OCI-LY3 (cell line): ENCODE measurements around the gene CCDC90B.
A peak's percentile ranks its signal among the peaks of the same experiment; 100 is the strongest.

ENCODE experiments used
- H2AFZ ChIP-seq: fragments of 200-600, 300-600 bp; shearing (Covaris generic); 2 replicates; pipeline ENCODE4 v1.6.0; 2014; ENCODE audit warnings: antibody characterized with exemption, low read depth, low read length
- H3K27ac ChIP-seq: fragments of 200-600, 300-600 bp; sonication (generic); 2 replicates; pipeline ENCODE4 v1.5.1; 2014; ENCODE audit warnings: mild to moderate bottlenecking, low read length, moderate library complexity, mixed read lengths
- H3K27me3 ChIP-seq: fragments of 200-600, 300-600 bp; sonication (generic); 2 replicates; pipeline ENCODE4 v1.6.1; 2014; ENCODE audit warnings: low read depth, low read length, mixed read lengths
- H3K36me3 ChIP-seq: fragments of 200-600, 300-600 bp; sonication (generic); replicated peaks from 2 replicates; pipeline ENCODE3; 2014; ENCODE audit warnings: low read depth, low read length, mixed read lengths
- H3K4me1 ChIP-seq: fragments of 300-600, 200-600 bp; sonication (generic); 2 replicates; pipeline ENCODE4 v1.6.1; 2014; ENCODE audit warnings: low read length, mixed read lengths
- H3K4me2 ChIP-seq: fragments of 200-600, 300-600 bp; sonication (generic); 2 replicates; pipeline ENCODE4 v1.6.1; 2014; ENCODE audit warnings: low read length, mixed read lengths
- H3K4me3 ChIP-seq: fragments of 300-600, 200-600 bp; sonication (generic); 2 replicates; pipeline ENCODE4 v1.5.1; 2014; ENCODE audit warnings: antibody characterized with exemption, mild to moderate bottlenecking, low read length, moderate library complexity
- H3K79me2 ChIP-seq: fragments of 300-600, 200-600 bp; shearing (Covaris generic); 2 replicates; pipeline ENCODE4 v1.6.1; 2014; ENCODE audit warnings: mild to moderate bottlenecking, low read length, mixed read lengths
- H3K9ac ChIP-seq: fragments of 300-600, 200-600 bp; shearing (Covaris generic); 2 replicates; pipeline ENCODE4 v1.6.0; 2014; ENCODE audit warnings: mild to moderate bottlenecking, low read length, moderate library complexity
- H3K9me3 ChIP-seq: fragments of 200-600, 300-600 bp; shearing (Covaris generic); 2 replicates; pipeline ENCODE4 v1.6.1; 2014; ENCODE audit warnings: low read length, mixed read lengths; ENCODE audit not compliant: insufficient read depth
- H4K20me1 ChIP-seq: fragments of 200-600, 300-600 bp; sonication (generic); 2 replicates; pipeline ENCODE4 v1.6.1; 2016; ENCODE audit warnings: low read length, mixed read lengths; ENCODE audit not compliant: insufficient read depth
- EZH2phosphoT487 ChIP-seq: fragments of 200-600 bp; shearing (Covaris generic); IDR thresholded peaks from 2 replicates; pipeline ENCODE4 v1.6.1; 2018; ENCODE audit warnings: antibody characterized with exemption, mixed run types, low read depth
- TF ChIP-seq, protein P1 (sequence below): fragments of 200-600, 300-600 bp; sonication (generic); IDR thresholded peaks from 2 replicates; pipeline ENCODE4 v1.5.1; 2014; ENCODE audit warnings: antibody characterized with exemption, low read length, low read depth

The CCDC90B gene, protein sequence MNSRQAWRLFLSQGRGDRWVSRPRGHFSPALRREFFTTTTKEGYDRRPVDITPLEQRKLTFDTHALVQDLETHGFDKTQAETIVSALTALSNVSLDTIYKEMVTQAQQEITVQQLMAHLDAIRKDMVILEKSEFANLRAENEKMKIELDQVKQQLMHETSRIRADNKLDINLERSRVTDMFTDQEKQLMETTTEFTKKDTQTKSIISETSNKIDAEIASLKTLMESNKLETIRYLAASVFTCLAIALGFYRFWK

DNA sequence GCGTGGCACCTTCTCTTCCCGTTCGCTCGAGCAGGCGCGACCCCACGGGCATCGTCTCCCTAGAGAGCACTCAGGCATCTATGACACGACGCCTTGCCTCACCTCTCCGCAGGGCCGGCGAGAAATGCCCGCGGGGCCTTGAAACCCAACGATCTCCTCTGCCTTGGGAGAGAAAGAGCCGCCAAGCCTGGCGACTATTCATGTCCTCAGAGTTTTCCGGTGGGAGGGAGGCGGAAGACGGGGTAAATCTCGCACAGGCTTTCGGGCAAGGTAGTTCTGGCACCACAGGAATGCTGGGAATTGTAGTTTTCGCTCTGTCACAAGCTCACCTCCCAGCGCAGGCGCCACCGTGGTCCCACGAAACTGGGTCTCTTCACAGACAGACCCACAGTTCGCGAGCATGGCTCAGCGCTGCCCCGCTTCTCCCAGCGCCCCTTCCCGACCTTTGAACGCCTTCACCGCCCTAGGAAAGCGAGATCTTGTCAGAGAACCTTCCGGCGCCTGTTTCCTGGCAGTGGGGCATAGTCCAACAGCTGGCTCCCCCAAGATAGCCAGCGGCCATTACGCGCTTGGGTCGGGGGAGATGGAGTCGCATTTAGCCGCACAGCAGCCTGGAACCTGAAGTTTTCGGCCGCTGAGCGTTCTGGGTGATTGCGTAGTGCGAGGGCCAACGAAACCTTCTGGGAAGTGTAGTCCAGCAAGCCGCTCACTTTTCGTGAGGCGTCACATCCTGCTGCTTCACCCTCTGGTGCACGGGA is at the start of gene CCDC90B:
Gene CCDC90B, minus strand, starts transcription at position 597 of the 758 bp plus-strand sequence. Its CDS starts 395 bp downstream, at position 202.
- peak within 1 kb of the TSS; percentile 96 for H3K9ac ChIP-seq
- no peaks in the 10 kb centered on the region for H3K27me3 ChIP-seq
- H3K9me3 ChIP-seq: no peaks in the 10 kb centered on the region
- H3K4me1 ChIP-seq: peaks cover 13% of the 10 kb centered on the region
- no peaks in the 10 kb centered on the region for H3K36me3 ChIP-seq
- no peaks in the 10 kb centered on the region for H4K20me1 ChIP-seq
- peak within 1 kb of the TSS; percentile 99 for H2AFZ ChIP-seq
- peaks cover 17% of the 10 kb centered on the region for H3K79me2 ChIP-seq
- peak within 1 kb of the TSS; percentile 81 for H3K4me2 ChIP-seq
- peak within 1 kb of the TSS; percentile 89 for H3K4me3 ChIP-seq
- no peak for TF ChIP-seq EZH2phosphoT487
- TF ChIP-seq, protein P1, sequence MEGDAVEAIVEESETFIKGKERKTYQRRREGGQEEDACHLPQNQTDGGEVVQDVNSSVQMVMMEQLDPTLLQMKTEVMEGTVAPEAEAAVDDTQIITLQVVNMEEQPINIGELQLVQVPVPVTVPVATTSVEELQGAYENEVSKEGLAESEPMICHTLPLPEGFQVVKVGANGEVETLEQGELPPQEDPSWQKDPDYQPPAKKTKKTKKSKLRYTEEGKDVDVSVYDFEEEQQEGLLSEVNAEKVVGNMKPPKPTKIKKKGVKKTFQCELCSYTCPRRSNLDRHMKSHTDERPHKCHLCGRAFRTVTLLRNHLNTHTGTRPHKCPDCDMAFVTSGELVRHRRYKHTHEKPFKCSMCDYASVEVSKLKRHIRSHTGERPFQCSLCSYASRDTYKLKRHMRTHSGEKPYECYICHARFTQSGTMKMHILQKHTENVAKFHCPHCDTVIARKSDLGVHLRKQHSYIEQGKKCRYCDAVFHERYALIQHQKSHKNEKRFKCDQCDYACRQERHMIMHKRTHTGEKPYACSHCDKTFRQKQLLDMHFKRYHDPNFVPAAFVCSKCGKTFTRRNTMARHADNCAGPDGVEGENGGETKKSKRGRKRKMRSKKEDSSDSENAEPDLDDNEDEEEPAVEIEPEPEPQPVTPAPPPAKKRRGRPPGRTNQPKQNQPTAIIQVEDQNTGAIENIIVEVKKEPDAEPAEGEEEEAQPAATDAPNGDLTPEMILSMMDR: no peak
- peak within 1 kb of the TSS; percentile 86 for H3K27ac ChIP-seq

DNA sequence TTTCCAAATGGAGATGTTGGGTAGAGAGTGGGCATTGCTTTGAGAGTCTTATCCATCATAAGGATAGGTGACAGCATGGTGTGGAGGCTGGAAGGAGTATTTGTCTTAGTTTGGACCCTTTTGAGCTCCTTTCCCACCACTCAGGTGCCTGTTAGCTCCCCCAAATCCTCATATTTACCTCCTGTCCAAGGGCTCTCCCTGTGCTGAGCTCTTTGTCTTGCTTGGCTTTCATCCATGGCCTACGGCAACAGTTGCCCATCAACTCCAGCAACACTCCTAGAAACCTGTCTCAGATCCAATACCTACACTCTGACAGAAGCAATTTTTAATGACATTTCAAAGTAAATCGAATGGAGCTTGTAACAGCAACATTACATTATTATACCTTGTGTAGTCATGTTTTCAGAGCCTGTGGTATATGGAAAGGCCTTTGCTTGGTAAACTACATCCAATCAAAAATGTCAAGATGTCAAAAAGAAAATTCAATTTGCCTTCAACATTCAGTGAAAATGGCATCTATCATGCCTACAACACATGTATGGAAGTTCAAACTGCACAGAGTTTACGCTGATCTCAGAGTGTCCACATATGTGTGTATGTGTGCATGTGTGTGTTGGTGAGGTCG is 49.4 kb upstream of the CCDC90B start:
- no peaks in the 10 kb centered on the region for H4K20me1 ChIP-seq
- H3K4me3 ChIP-seq: no peak overlapping the region
- no peak overlapping the region for H3K27ac ChIP-seq
- H3K9me3 ChIP-seq: no peaks in the 10 kb centered on the region
- no peaks in the 10 kb centered on the region for H3K27me3 ChIP-seq
- no peaks in the 10 kb centered on the region for H3K79me2 ChIP-seq
- H3K9ac ChIP-seq: no peak overlapping the region
- H3K4me2 ChIP-seq: no peak overlapping the region
- no peak for TF ChIP-seq EZH2phosphoT487
- TF ChIP-seq, protein P1: no peak
- H3K36me3 ChIP-seq: no peaks in the 10 kb centered on the region
- H2AFZ ChIP-seq: no peak overlapping the region
- peaks cover 6% of the 10 kb centered on the region; the same call in 1 of the 2 replicates for H3K4me1 ChIP-seq

DNA sequence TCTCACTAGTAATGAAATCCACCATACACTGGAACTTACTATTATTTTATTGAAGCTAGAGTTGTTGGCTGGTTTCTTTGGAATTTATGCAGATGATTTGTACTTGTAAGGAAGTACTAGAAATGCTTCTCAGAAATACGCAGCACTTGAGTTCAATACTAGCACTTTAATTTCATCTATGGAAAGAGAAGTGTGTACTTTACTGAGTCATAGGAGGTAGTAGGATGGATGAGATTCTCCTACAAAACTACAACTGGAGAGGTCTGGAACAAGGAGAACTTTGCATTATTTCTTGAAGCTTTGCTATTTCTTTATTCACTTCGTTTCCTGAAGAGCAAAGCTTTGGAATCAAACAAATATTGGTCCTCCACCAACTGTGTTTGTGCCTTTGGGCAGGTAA is 44.1 kb upstream of the CCDC90B start:
- Histone ChIP-seq H3K79me2 (no peaks in the 10 kb centered on the region), H3K27ac (no peak overlapping the region), H3K9me3 (no peaks in the 10 kb centered on the region), H3K4me3 (no peak overlapping the region), H3K36me3 (no peaks in the 10 kb centered on the region), H2AFZ (no peak overlapping the region), H3K27me3 (no peaks in the 10 kb centered on the region), H3K9ac (no peak overlapping the region), H3K4me2 (no peak overlapping the region), H3K4me1 (no peaks in the 10 kb centered on the region), H4K20me1 (no peaks in the 10 kb centered on the region)
- TF ChIP-seq, protein P1: no peak
- no peak for TF ChIP-seq EZH2phosphoT487

DNA sequence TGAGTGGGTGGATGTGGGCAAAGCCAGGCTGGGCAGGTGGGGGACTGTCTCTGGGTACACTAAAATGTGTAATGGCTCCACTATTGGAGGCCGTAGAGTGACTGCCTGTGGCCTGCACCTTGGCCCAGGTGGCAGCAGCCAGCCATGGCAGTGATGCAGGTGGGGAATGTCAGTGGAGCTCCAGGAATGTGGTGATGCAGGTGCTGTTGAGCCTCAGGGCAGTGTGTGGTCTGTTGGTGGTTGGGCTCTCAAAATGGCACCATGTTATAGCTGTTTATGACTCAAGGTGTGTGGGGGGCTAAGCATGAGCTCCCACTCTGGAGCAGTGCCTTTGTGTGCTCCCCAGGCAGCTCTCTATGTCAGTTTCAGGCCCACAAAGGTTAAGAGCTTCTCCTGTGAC is 40.2 kb upstream of the CCDC90B start:
- H3K36me3 ChIP-seq: no peaks in the 10 kb centered on the region
- TF ChIP-seq EZH2phosphoT487: no peak
- TF ChIP-seq, protein P1: no peak
- H3K4me1 ChIP-seq: no peaks in the 10 kb centered on the region
- no peaks in the 10 kb centered on the region for H3K79me2 ChIP-seq
- no peak overlapping the region for H3K4me3 ChIP-seq
- no peak overlapping the region for H3K9ac ChIP-seq
- H4K20me1 ChIP-seq: no peaks in the 10 kb centered on the region
- no peak overlapping the region for H2AFZ ChIP-seq
- H3K4me2 ChIP-seq: no peak overlapping the region
- H3K27ac ChIP-seq: no peak overlapping the region
- H3K9me3 ChIP-seq: no peaks in the 10 kb centered on the region
- H3K27me3 ChIP-seq: peaks cover 20% of the 10 kb centered on the region; the same call in 1 of the 2 replicates
